HepG2 (cell line): ENCODE data around the gene SEMA7A.

Experiments
- CHD2 ChIP-seq: IDR thresholded peaks from 2 replicates; pipeline ENCODE4 v1.6.1; 2011; ENCODE audit warnings: low read depth, low read length, improper control_type of control experiment
- CTCF ChIP-seq: sonication (generic); formaldehyde crosslinking; IDR thresholded peaks from 2 replicates; pipeline ENCODE4 v1.5.0; 2020; ENCODE audit warnings: mild to moderate bottlenecking, missing genetic modification reagents, moderate library complexity
- EZH2 ChIP-seq: conservative IDR thresholded peaks from 2 replicates; pipeline ENCODE4 v1.6.1; 2012; ENCODE audit warnings: mild to moderate bottlenecking, low read depth, low read length, moderate library complexity
- KLF16 ChIP-seq, 2 experiments: sonication (generic) in 1 of 2; formaldehyde crosslinking in 1 of 2; IDR thresholded peaks; 2 replicates each; pipeline versions ENCODE4 v1.6.1 to v1.8.0; 2016 to 2023; ENCODE audit warnings: missing genetic modification reagents in 2 of 2, missing compliant biosample characterization in 1 of 2
- KLF9 ChIP-seq: IDR thresholded peaks from 2 replicates; pipeline ENCODE4 v1.6.1; 2016; ENCODE audit warnings: low read depth
- MTF1 ChIP-seq: sonication (generic); formaldehyde crosslinking; IDR thresholded peaks from 2 replicates; pipeline ENCODE4 v1.5.0; 2020; ENCODE audit warnings: missing genetic modification reagents
- POLR2A ChIP-seq, 2 experiments: IDR thresholded peaks; 2 replicates each; pipeline ENCODE4 v1.6.1; 2011; ENCODE audit warnings: low read depth in 2 of 2, low read length in 2 of 2, mild to moderate bottlenecking in 1 of 2, moderate library complexity in 1 of 2; ENCODE audit not compliant: insufficient read depth in 1 of 2
- RFXAP ChIP-seq: sonication (generic); formaldehyde crosslinking; IDR thresholded peaks from 2 replicates; pipeline ENCODE4 v1.4.0; 2020; ENCODE audit warnings: missing genetic modification reagents, borderline replicate concordance
- SNAI1 ChIP-seq: sonication (generic); formaldehyde crosslinking; IDR thresholded peaks from 2 replicates; pipeline ENCODE4 v1.5.0; 2020; ENCODE audit warnings: mild to moderate bottlenecking, missing genetic modification reagents, borderline replicate concordance
- TGIF2 ChIP-seq: IDR thresholded peaks from 2 replicates; pipeline ENCODE4 v1.6.1; 2016; ENCODE audit warnings: control low read depth, missing compliant biosample characterization
- ZNF143 ChIP-seq: sonication (generic); formaldehyde crosslinking; IDR thresholded peaks from 2 replicates; pipeline ENCODE4 v1.4.0; 2020; ENCODE audit warnings: missing genetic modification reagents
- ZNF563 ChIP-seq: sonication (generic); formaldehyde crosslinking; IDR thresholded peaks from 2 replicates; pipeline ENCODE4 v1.8.0; 2022; ENCODE audit warnings: mild to moderate bottlenecking, moderate library complexity, missing genetic modification reagents
- TF ChIP-seq, protein P1 (sequence below): sonication (generic); formaldehyde crosslinking; IDR thresholded peaks from 2 replicates; pipeline ENCODE4 v1.9.0; 2022; ENCODE audit warnings: missing genetic modification reagents, mild to moderate bottlenecking, borderline replicate concordance

GRCh38 chr15:74442604-74443003 lies 8.8 kb upstream of the SEMA7A start:
- TF ChIP-seq CTCF (CRISPR knock-in tag) = no peak
- TF ChIP-seq ZNF563 (CRISPR knock-in tag) = no peak
- TF ChIP-seq POLR2A (IDR thresholded peaks at IDR 0.05; ENCODE audit: insufficient read depth in 1 of 2, low read depth in 2 of 2, low read length in 2 of 2) = no peak
- no peak for TF ChIP-seq MTF1 (CRISPR knock-in tag)
- no peak for TF ChIP-seq EZH2
- TF ChIP-seq ZNF143 (CRISPR knock-in tag) = no peak
- TF ChIP-seq KLF9 (CRISPR knock-in tag) = no peak
- TF ChIP-seq CHD2 = no peak
- TF ChIP-seq RFXAP (CRISPR knock-in tag) = no peak
- no peak for TF ChIP-seq SNAI1 (CRISPR knock-in tag)
- no peak for TF ChIP-seq KLF16 (CRISPR knock-in tag; IDR thresholded peaks at IDR 0.05)
- TF ChIP-seq TGIF2 (CRISPR knock-in tag) = no peak
- TF ChIP-seq, protein P1, sequence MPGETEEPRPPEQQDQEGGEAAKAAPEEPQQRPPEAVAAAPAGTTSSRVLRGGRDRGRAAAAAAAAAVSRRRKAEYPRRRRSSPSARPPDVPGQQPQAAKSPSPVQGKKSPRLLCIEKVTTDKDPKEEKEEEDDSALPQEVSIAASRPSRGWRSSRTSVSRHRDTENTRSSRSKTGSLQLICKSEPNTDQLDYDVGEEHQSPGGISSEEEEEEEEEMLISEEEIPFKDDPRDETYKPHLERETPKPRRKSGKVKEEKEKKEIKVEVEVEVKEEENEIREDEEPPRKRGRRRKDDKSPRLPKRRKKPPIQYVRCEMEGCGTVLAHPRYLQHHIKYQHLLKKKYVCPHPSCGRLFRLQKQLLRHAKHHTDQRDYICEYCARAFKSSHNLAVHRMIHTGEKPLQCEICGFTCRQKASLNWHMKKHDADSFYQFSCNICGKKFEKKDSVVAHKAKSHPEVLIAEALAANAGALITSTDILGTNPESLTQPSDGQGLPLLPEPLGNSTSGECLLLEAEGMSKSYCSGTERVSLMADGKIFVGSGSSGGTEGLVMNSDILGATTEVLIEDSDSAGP (CRISPR knock-in tag) = no peak
